Measurements from ENCODE around the gene TFB2M.

DNA sequence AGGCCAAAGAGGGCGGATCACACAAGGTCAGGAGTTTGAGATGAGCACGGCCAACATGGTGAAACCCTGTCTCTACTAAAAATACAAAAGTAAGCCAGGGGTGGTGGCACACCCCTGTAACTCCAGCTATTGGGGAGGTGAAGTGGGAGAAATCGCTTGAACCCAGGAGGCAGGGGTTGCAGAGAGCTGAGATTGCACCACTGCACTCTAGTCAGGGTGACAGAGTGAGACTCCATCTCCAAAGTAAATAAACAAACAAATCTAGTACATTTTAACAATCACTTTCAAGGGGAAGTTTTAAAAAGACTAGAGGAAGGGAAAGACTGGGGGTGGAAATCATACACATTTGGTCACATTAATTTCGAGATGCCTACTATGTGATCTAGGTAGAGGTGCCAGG lies 6.8 kb downstream of the TFB2M start:
- TF ChIP-seq, protein P1, sequence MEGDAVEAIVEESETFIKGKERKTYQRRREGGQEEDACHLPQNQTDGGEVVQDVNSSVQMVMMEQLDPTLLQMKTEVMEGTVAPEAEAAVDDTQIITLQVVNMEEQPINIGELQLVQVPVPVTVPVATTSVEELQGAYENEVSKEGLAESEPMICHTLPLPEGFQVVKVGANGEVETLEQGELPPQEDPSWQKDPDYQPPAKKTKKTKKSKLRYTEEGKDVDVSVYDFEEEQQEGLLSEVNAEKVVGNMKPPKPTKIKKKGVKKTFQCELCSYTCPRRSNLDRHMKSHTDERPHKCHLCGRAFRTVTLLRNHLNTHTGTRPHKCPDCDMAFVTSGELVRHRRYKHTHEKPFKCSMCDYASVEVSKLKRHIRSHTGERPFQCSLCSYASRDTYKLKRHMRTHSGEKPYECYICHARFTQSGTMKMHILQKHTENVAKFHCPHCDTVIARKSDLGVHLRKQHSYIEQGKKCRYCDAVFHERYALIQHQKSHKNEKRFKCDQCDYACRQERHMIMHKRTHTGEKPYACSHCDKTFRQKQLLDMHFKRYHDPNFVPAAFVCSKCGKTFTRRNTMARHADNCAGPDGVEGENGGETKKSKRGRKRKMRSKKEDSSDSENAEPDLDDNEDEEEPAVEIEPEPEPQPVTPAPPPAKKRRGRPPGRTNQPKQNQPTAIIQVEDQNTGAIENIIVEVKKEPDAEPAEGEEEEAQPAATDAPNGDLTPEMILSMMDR (conservative IDR thresholded peaks at IDR 0.05) = no peak
- no peak for TF ChIP-seq ZFX (IDR thresholded peaks at IDR 0.05)

All from C4-2B (cell line).